Measurements from ENCODE around the gene TNRC18. TPM values are rescaled to one million over a fixed set of nuclear protein-coding genes. Genes with fewer than 3 reads are reported as not detected.
"Not testable (repeated sequence)": the region's sequence is repeated elsewhere in the genome, so short reads cannot be mapped to it uniquely, and the experiment has no call there.

Gene TNRC18
- total RNA-seq, 1 donor from 2014 or later: 38.4 TPM

DNA sequence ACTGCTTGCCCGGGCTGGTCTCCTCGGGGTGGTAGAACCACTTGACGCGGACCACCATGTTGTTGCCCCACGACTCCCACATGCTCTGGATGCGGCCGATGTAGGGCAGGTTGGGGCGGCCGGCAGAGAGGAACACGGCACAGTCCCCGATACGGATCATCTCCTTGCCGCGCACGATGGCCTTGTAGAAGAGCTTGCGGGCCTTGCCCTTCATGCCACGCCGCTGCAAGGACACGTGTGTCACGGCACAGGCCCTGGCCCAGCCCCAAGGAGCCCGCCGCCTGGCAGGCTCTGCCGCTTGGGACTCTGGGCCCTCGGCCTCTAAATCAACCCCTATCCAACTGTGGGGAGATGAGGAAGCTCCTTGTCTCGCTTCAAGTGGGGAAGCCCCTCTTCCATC, 114.5 kb downstream of the TNRC18 start:
- TF ChIP-seq, protein P1, sequence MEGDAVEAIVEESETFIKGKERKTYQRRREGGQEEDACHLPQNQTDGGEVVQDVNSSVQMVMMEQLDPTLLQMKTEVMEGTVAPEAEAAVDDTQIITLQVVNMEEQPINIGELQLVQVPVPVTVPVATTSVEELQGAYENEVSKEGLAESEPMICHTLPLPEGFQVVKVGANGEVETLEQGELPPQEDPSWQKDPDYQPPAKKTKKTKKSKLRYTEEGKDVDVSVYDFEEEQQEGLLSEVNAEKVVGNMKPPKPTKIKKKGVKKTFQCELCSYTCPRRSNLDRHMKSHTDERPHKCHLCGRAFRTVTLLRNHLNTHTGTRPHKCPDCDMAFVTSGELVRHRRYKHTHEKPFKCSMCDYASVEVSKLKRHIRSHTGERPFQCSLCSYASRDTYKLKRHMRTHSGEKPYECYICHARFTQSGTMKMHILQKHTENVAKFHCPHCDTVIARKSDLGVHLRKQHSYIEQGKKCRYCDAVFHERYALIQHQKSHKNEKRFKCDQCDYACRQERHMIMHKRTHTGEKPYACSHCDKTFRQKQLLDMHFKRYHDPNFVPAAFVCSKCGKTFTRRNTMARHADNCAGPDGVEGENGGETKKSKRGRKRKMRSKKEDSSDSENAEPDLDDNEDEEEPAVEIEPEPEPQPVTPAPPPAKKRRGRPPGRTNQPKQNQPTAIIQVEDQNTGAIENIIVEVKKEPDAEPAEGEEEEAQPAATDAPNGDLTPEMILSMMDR (IDR thresholded peaks at IDR 0.05; ENCODE audit: insufficient read depth, low read length, poor library complexity, severe bottlenecking): no peak
- no peaks in the 10 kb centered on the region for H3K27me3 ChIP-seq (ENCODE audit: control insufficient read depth, insufficient read depth, low read length)
- no peak overlapping the region for H3K4me3 ChIP-seq (ENCODE audit: low read depth, low read length)
- DNase-seq (ENCODE audit: low read depth): no peak
- no peaks in the 10 kb centered on the region for H3K36me3 ChIP-seq (ENCODE audit: control insufficient read depth, insufficient read depth, low read length)

DNA sequence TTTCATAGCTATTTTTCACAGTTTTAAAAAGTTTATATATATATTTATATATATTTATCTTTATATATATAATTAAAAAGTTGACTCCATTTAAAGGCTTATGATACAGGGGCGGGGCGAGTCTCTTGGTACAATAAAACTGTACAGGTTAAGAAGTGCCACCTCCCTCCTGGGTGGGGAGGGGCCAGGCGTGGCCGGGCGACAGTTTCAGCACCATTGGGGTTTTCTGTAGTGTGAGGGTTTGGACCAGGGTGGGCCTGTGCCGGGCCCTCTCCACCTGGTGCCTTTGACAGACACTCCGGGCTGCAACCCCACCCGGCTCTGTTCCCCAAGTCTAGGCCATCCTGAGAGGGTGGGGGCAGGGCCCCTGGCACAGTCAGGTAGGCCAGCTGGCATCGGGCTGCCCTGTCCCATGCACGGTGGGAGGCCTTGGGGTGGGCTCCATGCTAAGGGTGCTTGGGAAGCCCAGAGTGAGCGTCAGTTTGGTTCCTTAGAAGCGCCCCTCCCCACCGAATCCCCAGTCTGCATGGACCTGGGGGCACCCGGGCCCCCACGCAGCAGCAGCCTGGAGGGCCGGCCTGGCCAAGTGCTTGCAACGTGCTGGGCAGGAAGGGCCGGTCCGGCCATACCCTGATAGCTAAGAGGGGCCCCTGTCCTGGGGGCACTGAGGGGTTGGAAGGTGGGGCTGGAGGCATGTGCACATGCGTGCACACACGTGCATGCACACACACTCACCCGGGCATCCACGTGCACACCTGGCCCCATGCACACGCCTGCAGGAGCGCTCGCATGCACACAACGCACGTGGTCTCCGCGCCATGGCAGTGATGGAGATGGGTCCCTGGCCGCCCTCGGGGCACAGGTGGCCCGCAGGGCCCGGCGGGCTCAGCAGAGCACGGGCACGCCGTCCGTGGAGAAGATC, 116.2 kb downstream of the TNRC18 start:
- H3K27me3 ChIP-seq (ENCODE audit: control insufficient read depth, insufficient read depth, low read length); H3K4me3 ChIP-seq (ENCODE audit: low read depth, low read length); DNase-seq (ENCODE audit: low read depth); H3K36me3 ChIP-seq (ENCODE audit: control insufficient read depth, insufficient read depth, low read length): not testable (repeated sequence)

DNA sequence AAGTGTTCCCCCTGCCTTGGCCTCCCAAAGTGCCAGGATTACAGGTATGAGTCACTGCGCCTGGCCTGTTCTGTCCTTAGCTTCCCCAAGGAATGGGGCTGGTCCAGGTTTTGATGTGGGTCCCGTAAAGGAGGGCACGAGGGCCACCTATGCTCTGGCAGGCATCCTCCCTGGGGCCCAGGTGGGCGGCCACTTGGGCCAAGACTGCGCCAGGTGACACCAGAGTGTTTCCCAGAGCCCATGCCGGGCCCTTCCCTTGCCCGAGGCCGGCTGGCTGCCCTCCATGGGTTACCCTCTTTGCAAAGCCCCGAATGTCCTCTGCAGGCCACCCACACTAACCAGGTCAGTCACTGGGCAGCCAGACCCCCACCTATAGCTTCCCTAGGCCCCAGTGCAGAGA, 118.6 kb downstream of the TNRC18 start:
- not testable (repeated sequence) for H3K27me3 ChIP-seq (ENCODE audit: control insufficient read depth, insufficient read depth, low read length); H3K36me3 ChIP-seq (ENCODE audit: control insufficient read depth, insufficient read depth, low read length); DNase-seq (ENCODE audit: low read depth); H3K4me3 ChIP-seq (ENCODE audit: low read depth, low read length)

DNA sequence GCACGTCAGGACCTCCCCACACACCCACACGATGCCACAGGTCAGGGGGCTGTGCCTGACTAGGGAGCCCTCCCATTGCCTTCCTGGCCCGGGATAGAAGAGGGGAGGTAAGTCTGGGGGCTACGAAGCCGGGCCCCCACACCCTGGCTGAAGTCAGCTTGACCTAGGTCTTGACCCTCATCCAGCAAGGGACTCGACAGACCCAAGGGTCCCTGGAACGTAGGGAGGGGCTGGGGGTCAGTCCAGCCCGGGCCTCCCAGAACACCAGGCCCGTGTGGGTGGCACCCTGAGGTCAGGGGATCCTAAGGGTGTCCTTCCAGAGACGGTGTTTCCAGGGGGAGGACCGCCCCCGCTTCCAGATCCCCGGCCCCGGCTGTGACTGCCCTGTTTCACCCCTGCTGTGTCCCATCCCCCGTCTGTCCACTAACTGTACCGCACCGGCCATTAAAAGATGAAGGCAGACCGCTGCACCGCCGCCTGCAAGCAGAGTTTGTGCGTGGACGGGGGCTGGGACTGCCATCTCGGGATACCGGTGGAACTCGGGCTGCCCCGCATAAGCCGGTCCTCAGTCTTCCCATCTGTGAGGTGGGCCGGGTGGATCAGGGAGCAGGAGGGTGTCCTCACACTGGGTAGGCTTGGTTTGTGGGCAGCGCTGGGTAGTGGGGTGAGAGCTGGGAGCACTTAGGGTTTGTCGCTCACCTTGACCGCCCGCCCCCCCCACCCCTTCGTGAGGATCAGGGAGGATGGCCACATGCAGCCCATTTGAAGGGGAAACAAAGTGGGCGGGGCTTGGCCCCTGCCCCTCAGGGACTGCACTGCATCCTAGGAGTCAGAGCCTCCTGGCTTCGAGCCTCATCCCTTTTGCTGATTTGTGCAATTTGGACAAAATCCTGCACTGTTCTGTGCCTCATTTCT, 119.8 kb downstream of the TNRC18 start:
- TF ChIP-seq, protein P1 (IDR thresholded peaks at IDR 0.05; ENCODE audit: insufficient read depth, low read length, poor library complexity, severe bottlenecking): no peak
- H3K27me3 ChIP-seq (ENCODE audit: control insufficient read depth, insufficient read depth, low read length): no peaks in the 10 kb centered on the region
- no peaks in the 10 kb centered on the region for H3K36me3 ChIP-seq (ENCODE audit: control insufficient read depth, insufficient read depth, low read length)
- H3K4me3 ChIP-seq (ENCODE audit: low read depth, low read length): no peak overlapping the region
- DNase-seq (ENCODE audit: low read depth): no peak

DNA sequence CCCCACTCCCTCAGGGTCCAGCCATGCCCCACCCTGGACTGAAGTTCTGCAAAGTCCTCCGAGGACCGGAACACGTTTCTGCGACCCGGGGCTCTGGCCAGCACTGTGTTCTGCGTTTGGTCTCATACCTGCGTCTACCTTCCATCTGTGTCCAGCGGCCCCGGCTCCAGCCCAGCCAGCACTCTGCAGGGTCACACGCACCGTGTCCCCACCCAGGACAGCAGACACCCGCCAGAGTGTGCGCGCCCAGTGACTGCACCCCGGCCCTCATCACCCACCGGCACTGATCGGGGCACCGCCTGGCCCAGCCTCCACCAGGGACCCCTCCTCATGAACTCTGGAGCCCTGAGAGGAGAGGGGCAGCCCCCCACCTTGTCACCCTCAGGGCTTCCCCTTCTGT, 120.6 kb downstream of the TNRC18 start:
- DNase-seq (ENCODE audit: low read depth): no peak
- TF ChIP-seq, protein P1 (IDR thresholded peaks at IDR 0.05; ENCODE audit: insufficient read depth, low read length, poor library complexity, severe bottlenecking): no peak
- H3K36me3 ChIP-seq (ENCODE audit: control insufficient read depth, insufficient read depth, low read length): no peaks in the 10 kb centered on the region

DNA sequence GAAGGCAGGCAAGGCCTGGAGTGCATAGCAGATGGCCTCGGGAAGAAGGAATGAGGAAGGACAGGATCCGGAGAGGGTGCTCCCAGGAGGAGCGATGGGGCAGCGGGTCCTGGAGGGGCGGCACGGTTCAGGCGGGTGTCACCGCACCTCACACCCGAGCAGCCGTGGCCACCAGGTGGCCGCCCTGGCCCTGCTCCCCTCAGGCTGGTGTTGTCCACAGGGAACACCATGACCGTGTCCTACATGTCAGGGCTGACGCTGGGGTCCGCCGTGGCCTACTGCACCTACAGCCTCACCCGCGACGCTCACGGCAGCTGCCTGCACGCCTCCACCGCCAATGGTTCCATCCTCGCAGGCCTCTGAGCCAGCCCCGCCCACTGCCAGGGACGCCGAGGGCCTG, 121.1 kb downstream of the TNRC18 start:
- TF ChIP-seq, protein P1 (IDR thresholded peaks at IDR 0.05; ENCODE audit: insufficient read depth, low read length, poor library complexity, severe bottlenecking): peak; percentile 11
- H3K36me3 ChIP-seq (ENCODE audit: control insufficient read depth, insufficient read depth, low read length): no peaks in the 10 kb centered on the region
- DNase-seq (ENCODE audit: low read depth): no peak

More for the DNA sequence above, 120.6 kb downstream of the TNRC18 start:
- Histone ChIP-seq H3K27me3 (ENCODE audit: control insufficient read depth, insufficient read depth, low read length) (no peaks in the 10 kb centered on the region), H3K4me3 (ENCODE audit: low read depth, low read length) (no peak overlapping the region)

More for the DNA sequence above, 121.1 kb downstream of the TNRC18 start:
- Histone ChIP-seq H3K27me3 (ENCODE audit: control insufficient read depth, insufficient read depth, low read length) (no peaks in the 10 kb centered on the region), H3K4me3 (ENCODE audit: low read depth, low read length) (no peak overlapping the region)

All from kidney epithelial cell (primary cell).